CD4-positive, alpha-beta T cell treated with Interleukin-15 for 4 hours (primary cell): Measurements from ENCODE around the gene C1QTNF9.
A peak's percentile ranks its signal among the peaks of the same experiment; 100 is the strongest.
"Not testable (repeated sequence)": the region's sequence is repeated elsewhere in the genome, so short reads cannot be mapped to it uniquely, and the experiment has no call there.

ENCODE experiments used
- DNase-seq: peaks from one replicate; pipeline ENCODE4 v3.0.0-alpha.2; 2020; ENCODE audit warnings: low spot score

The C1QTNF9 gene, protein sequence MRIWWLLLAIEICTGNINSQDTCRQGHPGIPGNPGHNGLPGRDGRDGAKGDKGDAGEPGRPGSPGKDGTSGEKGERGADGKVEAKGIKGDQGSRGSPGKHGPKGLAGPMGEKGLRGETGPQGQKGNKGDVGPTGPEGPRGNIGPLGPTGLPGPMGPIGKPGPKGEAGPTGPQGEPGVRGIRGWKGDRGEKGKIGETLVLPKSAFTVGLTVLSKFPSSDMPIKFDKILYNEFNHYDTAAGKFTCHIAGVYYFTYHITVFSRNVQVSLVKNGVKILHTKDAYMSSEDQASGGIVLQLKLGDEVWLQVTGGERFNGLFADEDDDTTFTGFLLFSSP

DNA sequence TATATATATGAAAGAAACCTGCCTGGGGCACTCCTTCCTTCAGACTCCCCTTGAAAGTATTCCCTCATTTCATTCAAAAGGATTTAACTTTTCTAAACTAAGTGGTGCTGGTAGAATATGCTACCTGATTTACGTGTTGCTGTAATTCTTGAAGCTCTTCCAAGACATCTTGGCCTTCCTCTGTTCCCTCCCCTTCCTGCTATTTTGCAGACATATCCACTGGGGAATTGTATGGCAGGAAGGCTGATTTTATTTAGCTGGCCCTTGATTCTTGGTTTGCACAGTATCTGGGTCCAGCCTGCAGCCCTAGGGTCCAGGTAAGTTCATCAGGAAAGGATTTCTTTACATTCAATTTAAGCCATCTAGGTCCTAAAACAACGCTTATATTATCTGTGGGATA, at the start of gene C1QTNF9:
C1QTNF9 (plus strand) TSS at position 281 of the 400 bp plus-strand sequence. CDS start 6,424 bp downstream, outside the sequence.
- not testable (repeated sequence) for DNase-seq

DNA sequence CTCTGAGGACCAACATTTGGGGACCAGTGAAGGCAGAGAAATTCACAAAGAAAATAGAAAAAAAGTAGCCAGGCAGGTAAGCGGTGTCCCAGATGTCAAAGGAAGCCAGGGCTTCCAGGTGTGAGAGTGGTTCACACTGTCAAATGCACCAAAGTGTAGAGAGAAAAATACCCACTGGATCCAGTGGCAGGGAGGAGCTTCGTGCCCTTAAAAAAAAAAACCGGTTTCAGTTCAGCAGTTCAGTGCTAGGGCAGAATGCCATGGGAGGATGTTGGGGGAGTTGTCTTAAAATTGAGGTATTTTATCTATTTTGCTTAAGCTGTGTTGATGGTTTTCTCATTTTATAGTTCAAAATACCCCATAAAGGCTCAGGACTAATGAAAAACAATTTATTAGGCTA, 47.8 kb upstream of the C1QTNF9 start:
- DNase-seq, result peak; percentile 41

DNA sequence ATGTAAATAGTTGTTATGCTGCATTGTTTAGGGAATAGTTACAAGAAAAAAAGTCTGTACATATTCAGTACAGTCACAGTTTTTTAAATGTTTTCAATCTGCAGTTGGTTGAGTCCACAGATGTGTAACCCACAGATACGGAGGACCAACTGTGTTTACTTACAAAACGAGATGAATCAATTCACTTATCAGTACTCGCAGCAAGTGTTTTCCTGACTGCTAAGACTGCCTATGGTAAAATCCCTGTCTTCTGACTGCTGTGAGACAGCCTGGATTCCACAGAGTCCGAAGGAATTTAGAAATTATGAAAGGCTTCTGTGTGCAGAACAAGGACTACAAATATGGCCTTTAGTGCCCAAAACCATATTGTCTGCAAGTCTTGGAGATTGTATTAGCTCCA, 45.7 kb upstream of the C1QTNF9 start:
- DNase-seq, result no peak

DNA sequence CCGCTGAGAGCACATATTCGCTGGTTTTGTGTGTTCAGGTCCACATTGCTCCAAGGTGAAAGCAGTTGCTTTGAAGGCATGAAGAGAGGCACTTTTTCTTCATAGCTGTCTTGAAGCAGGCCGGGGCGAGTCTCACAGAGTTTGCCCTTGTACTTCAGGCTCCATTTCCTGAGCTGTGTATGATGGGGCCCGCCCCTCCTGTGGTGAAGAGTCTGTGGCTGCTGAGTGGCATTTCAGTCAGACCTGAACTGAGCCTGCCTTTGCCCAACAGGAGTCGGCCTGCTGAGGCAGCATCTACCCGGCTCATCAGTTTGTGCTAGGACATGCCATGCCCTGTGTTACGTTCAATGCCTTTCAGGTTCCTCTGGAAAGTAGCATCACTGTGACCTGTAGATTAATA, 44.4 kb upstream of the C1QTNF9 start:
- peak; percentile 86 for DNase-seq

DNA sequence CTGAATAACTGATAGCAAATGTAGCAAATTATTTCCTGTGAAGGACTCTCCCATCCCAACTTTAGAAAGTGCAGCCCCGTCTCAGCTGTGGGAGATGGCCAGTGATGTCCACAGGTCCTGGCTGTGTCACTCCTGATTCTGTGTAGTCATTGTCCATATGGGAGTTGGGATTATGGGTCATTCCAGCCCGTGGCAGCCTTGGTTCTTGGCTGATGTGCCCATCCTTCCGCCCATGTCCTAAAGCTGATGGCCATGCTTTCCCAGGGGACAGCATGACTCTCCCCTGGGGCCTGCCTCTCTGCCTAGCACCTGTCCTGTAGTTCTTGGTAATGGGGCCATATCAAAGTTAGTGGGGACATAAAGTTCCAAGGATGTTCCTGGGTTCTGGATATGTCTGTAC, 43.9 kb upstream of the C1QTNF9 start:
- no peak for DNase-seq

DNA sequence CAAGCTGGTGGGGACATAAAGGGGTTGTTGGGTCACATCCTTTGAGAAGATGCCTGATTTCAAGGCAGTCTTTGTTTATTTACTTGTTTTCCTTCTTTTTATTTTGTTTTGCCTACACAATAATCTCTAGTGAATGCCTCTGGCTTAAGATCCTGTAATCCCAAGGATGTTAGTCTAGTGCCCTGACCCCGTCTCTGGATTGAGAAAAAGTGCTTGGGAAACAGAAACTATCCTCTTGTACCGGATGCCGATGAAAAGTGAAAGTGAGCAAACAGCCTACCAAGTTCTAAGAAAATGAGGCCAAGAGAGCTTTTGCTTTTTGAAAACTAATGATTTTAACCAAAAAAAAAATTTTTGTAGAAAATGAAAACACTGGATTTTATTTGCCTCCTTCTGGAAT, 42.1 kb upstream of the C1QTNF9 start:
- DNase-seq, result peak; percentile 62

DNA sequence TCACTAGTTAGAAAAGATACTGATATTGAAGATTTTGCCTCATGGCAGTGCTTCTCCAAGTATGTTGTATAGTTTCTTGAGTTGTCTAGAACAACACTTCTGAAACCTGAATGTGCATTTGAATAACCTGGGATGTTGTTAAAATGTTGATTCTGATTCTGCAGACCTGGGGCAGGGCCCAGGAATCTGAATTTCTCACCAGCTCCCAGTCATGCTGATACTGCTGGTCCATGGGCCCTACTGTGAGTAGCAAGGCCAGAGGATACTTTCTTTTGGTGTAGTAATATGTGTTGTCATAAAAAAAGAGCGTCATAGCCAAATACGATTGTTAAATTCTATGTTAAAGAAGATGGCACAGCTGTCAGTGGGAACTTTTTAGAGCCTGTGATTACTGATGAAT, 41.6 kb upstream of the C1QTNF9 start:
- DNase-seq, result no peak

DNA sequence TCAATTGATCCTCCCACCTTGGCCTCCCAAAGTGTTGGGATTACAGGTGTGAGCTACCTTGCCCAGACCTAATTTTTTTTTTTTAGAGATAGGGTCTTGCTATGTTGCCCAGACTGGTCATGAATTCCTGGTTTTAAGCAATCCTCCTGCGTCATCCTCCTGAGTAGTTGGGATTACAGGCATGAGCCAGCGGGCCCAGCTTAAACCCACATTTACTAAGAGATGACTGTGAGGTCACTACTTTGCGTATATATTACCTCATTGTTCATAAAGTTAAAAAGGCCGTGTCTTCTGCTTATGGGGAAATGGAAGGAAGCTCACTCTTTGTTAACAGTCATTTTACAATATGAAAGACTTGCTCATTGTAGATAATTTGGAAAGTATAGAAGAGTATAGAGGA, 39.6 kb upstream of the C1QTNF9 start:
- no peak for DNase-seq

DNA sequence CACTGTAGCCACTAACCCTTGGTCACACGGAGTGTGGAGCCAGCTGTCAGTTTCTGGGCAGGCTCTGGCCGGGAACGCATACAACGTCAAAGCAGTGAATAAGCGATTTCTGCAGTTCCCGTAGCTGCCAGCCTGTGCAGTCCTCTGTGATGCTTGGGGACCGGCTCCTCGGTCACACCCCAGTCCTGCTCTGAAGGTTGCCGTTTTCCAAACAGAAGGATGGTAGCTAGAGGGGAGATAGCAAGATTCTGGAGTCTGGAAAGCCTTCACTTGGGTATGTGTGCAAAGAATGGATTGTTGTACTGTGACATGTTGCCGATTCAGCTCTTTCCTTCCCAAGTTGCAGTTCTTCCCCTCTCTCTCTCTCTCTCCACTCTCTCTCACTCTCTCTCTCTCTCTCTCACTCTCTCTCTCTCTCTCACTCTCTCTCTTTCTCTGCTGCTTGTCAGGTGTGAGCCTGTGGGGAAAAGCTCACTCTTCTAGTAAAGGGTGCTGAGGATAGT, 38.7 kb upstream of the C1QTNF9 start:
- DNase-seq, result peak; percentile 63

DNA sequence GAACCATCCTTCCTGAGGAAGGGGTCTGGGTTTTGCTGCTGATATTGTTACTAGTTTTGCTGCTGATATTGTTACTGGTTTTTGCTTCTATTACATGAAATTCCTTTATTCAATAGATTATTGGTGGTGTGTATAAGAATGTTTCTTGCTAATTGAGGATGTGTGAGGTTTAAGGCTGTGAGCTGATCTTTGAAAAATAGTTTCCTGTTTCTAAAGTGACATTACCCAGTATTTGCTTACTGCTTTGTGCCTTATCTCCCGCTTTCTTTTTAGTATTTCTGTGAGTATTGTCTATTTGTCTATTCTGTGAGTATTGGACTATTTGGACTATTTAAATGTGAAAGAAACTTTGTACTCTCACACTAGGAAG, 38.2 kb upstream of the C1QTNF9 start:
- no peak for DNase-seq

DNA sequence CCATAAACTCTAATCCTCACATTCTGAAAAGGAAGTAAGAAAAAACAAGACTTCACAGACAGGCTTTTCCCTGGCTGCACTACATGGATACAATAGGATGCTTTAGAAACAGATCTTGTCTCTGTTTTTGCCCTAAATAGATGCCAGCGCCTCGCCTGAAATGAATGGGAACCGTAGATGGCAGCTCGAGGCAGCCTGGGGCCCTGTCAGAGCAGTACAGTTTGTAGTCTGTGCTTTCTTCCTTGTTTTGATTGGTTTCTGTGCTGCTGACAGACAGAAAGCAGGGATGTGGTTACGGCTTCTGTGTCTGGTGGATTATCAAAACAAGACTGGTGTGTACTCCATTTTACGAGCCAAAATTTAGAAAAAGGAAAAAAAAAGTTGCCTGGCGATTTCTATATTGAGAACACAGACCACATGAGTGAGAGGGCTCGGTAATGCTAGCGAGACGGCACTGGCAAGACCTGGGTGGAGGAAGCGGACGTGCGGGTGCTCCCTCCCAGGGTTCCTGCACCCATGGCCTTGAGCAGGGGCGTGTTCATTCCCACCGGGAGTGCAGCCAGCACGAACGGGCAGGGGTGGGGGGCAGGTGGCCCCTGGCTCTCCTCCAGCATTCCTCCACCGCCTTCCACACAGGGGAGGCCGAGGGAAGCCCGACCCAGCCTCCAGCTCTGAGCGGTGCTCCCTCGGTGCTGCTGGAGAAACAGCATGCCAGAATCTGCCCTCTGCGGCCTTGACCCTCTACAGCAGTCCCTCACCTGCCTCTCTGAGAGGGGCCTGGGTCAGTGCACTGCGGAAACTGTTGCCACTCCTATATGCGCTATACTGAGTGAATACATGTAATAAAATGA, 37.6 kb upstream of the C1QTNF9 start:
- DNase-seq, result peak; percentile 84

DNA sequence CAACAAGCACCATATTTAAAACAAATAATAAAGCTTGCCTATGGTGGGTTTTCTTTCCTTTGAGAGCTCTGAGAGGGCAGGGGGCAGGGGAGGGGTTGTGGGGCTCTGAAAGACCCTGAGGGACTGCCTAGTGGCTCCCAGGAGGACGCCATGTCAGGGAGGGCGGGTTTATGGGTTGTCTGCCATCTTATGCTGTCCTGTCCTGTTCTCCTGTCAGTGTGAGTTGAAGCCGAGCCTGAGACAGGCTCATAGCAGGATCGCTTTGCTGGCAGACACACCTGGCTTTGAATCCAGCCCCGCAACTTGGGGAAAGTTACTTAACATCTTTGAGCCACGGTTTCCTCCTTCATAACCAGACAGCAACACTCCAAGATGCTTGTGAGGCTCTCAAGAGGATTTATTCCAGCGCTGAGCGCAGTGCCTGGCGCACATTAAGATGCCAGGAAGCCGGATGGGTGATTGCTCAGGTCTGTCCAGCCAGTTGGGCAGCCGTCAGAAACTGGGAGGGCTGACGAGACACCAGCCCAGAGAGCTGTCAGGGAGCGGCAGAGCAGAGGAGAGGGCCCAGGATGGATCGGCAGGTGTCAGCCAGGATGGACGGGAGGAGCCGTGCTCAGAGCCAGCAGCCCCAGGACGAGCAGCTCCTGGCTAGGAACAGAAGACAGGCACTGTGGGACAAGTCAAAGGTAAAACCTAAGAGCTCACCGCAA, 36.8 kb upstream of the C1QTNF9 start:
- DNase-seq, result no peak

DNA sequence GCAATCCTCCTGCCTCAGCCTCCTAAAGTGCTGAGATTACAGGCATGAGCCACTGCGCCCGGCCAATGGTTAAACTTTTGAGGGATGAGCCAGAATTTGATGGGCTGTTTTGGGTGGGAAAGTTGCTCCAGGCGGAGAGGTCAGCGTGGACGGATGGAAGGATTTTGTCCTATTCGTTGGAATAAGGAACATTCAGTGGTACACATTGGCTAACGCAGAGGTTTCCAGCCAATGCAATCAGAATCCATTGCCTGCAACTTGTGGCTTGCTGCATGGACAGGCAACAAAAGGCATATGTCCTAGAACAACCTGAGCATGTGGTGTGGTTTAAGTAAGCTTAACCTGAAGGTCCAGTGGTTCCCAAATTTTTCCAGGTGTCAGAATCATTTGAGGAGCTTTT, 35.5 kb upstream of the C1QTNF9 start:
- DNase-seq, result no peak

DNA sequence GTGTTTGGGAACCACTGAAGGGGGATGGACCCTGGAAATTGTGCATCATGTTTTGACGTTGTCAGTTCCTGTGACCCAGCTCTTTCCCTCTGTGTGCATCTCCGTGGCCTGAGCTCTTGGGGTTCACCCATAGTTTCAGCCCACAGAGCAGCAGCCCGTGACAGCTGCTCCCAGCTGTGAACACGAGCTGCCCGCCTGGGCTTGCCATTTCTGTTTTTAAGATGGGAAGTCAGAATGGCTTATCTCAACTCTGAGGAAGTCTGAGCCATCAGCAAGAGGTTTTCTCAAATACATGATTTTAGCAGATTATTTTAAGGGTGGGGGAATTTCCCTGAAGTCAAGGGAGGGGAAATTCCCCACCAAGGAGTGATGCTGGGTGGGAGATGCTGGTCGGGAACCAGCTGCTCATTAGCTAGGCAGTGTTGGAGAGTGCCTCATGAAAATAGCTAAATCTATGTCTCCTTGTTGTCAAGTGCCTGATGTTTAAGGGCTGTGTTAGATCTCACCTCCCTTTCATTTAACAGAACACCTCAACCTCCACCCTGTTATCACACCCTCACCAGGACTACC, 34.8 kb upstream of the C1QTNF9 start:
- peak; percentile 84 for DNase-seq

DNA sequence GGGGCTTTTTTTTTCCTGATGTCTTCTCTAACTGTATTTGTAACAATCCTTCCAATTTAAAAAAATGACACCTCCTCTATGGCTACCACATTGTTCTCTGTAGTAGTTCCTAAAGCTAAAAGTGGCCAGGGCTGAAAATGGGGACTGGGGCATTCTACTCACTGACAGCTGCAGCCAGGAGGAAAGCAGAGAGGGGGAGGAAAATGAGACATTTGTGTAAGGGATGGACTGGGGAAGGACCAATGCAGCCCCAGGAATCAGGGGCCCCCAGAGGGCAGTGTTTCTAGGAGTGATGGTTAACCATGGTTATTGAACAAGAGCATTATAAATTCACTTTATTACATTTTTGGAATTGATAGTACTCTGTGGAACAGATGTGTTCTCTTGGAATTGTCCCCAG, 34.3 kb upstream of the C1QTNF9 start:
- DNase-seq, result no peak

DNA sequence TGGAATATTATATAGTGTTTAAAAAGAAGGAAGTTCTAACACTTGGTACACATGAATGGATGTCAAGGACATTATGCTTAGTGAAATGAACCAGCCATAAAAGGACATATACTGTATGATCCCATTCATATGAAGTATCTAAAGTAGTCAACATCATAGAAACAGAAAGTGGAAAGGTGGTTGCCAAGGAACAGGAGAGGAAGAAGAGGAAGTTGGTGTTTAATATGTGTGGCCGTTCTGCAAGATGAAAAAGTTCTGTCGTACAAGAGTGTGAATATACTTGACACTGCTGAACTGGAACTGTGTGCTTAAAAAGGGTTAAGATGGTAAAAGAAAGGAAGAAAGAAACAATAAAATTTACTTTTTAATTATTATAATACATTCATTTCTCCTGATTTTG, 33.1 kb upstream of the C1QTNF9 start:
- DNase-seq, result peak; percentile 53

DNA sequence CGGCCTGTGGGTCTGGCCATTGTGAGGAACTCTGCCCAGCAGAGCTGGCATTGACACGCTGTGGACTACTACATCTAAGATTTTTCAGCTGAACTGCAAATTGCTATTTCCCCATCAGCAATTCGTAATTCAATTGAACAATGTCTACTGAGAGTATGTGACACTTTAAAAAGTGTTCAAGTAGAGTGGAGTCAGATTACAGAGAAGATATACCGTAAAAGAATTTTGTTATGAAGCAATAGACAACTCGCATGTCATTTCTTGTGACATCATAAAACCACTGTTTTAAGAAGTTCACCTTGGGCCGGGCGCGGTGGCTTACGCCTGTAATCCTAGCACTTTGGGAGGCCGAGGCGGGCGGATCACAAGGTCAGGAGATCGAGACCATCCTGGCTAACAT, 32.5 kb upstream of the C1QTNF9 start:
- no peak for DNase-seq

DNA sequence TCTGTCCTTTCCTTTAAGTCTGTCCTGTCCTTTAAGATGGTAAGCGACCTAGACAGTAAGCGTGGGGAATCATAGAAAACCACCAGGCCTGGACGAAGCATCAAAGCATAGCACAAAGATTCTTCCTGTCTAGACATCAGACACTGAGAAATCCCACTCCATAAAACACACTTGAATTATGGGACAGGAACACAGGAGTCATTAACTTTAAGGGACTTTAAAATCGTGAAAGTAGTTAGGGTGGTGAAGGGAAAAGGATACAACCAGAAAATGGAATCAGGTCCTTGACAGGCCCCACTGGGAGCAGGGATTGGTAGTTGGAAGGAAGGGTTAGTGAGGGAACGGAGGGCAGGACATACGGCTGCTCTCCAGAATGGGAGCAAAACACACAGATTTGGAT, 31.6 kb upstream of the C1QTNF9 start:
- DNase-seq, result no peak

DNA sequence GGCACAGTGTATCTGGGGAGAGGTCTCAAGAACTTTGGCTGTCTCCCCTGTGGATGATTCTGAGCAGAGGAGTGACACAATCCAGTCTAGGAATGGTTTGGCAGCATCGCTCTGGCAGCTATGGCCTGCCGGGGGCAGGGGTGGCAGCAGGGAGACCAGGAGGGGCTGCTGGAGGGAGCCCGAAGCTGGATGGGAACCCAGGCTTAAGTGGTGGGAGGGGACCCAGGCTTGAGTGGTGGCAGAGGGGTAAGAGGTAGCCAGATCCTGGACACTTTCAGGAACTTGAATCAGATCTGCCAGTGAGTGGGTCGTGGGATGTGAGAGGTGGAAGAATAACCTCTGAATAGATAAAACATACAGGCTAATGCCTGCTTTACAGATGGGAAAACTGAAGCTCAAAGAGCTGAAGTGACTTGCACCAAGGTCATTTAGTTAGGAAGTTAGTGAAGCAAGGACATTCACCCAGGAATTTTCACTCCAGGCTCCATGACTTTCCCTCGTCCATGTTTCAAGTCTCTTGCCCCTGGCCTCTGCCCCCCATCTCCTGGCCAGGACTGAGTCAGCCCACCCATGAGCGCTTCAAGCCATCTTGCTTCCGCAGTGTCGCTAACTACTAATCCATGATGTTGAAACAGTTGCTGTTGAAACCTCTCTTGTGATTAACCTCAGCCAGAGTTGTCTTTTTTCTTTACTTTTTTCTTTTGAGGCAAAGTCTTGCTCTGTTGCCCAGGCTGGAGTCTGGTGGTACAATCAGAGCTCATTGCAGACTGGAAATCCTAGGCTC, 29.9 kb upstream of the C1QTNF9 start:
- DNase-seq, result no peak

DNA sequence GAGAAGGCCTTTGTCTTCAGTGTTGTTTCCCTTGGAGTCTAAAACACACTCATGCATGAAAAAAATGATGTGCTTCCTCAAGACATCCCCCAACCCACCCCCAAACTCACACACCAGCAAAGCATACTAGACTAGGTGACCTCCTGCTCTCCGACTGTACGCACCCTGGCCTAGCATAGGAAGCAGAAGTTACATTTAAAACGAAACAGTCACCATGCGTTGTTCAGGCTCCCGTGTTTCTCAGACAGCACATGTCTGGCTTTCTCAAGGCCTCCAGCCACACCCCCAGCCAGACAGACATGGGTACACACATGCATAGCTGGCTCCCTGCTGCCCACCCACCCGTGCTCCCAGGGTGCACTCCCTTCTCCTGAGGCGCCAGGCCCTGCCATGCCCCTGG, 28.7 kb upstream of the C1QTNF9 start:
- no peak for DNase-seq

DNA sequence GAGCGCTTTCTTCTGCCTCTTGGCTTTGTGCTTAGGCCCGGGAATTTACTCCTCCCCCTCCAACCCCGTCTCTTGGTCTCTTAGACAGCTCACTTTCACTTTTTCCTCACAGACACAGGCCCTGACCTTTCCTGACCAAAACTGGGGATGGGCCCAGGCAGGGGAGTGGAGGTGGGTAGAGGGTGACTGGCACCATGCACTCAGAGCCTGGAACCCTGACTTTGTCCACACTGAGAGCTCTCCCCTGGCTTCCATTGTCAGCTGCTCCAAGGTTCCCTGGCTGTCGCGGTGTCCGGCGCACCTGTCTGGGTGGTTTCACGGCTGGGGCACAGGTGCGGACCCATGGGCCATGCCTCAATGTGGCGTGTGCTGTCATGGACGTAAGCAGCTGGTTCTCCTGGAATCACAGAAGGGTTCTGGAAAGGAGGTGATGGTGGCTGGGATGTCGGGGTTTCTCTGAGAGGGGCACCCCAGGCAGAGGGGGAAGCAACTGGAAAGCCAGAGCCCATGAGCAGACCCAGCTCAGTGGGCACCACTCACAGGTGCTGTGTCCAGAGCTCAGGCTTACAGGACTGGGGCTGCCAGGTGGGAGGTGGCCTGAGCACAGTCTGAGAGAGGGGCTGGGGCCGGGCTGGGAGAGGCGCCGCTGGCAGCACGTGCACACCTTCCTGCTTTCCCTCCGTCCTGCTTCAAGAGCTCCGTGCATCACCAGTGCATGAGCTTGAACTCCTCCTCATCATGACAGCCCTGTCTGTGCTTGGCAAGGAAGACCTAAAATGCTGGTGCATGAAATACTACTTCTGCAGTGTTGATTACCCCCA, 28.0 kb upstream of the C1QTNF9 start:
- DNase-seq, result no peak
